ENCODE results near the gene ZNF90.
"Not testable (repeated sequence)": the region's sequence is repeated elsewhere in the genome, so short reads cannot be mapped to it uniquely, and the experiment has no call there.

Gene ZNF90

DNA sequence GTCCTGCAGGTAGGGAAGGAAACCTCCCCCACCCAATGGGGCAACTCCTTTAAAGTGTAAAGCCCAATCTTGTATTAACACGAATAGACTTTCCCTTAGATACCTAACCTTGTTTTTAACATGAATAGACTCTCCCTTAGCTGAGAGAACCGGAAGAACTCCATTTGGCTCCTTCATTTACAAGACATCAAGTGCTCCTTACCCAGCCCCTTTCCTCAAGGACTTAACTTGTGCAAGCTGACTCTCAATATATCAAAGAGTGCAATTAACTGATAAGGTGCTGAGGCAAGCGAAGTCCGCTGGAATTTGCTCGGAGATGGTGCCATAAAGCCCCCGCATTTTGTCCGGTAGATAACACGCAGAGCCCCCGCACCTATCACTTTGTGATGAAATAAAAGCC is 9.9 kb upstream of the ZNF90 start:
- Histone ChIP-seq H3K27me3 (ENCODE audit: control insufficient read depth, low read length) (no peaks in the 10 kb centered on the region), H3K4me3 (ENCODE audit: low read length) (no peak overlapping the region), H3K27ac (ENCODE audit: low read depth, low read length) (no peak overlapping the region), H3K4me1 (ENCODE audit: control insufficient read depth, low read length) (no peaks in the 10 kb centered on the region), H3F3A (ENCODE audit: control insufficient read depth, insufficient read depth) (no peaks in the 10 kb centered on the region), H3K79me2 (ENCODE audit: control insufficient read depth, low read length) (no peaks in the 10 kb centered on the region), H3K9me2 (replicated peaks; ENCODE audit: control insufficient read depth, low read length) (no peaks in the 10 kb centered on the region), H4K20me1 (ENCODE audit: control insufficient read depth, insufficient read depth, low read depth, low read length) (no peaks in the 10 kb centered on the region), H3K9me3 (ENCODE audit: control insufficient read depth, insufficient read depth, low read length) (peaks cover 9% of the 10 kb centered on the region; the same call in 1 of the 2 replicates), H3K4me2 (ENCODE audit: low read length) (no peak overlapping the region), H3K36me3 (ENCODE audit: control insufficient read depth, low read length) (no peaks in the 10 kb centered on the region)
- no peak for TF ChIP-seq EZH2phosphoT487 (IDR thresholded peaks at IDR 0.05; ENCODE audit: borderline replicate concordance, low read length)
- TF ChIP-seq, protein P1, sequence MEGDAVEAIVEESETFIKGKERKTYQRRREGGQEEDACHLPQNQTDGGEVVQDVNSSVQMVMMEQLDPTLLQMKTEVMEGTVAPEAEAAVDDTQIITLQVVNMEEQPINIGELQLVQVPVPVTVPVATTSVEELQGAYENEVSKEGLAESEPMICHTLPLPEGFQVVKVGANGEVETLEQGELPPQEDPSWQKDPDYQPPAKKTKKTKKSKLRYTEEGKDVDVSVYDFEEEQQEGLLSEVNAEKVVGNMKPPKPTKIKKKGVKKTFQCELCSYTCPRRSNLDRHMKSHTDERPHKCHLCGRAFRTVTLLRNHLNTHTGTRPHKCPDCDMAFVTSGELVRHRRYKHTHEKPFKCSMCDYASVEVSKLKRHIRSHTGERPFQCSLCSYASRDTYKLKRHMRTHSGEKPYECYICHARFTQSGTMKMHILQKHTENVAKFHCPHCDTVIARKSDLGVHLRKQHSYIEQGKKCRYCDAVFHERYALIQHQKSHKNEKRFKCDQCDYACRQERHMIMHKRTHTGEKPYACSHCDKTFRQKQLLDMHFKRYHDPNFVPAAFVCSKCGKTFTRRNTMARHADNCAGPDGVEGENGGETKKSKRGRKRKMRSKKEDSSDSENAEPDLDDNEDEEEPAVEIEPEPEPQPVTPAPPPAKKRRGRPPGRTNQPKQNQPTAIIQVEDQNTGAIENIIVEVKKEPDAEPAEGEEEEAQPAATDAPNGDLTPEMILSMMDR (IDR thresholded peaks at IDR 0.05; ENCODE audit: low read depth, low read length, poor library complexity, severe bottlenecking): no peak

DNA sequence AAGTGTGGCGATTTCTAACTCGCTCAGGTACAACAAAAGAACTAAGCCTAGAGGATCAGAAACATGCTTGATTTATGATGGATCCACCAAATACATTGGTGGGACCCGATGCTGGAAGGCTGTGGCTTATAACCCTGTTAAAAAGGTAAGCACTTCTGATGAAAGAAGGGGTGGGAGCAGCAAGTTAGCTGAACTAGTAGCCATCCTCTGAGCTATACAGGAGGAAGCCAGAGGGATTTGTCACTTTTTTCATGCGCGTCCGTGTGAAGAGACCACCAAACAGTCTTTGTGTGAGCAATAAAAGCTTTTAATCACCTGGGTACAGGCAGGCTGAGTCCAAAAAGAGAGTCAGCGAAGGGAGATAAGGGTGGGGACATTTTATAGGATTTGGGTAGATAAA is 9.2 kb upstream of the ZNF90 start:
- not testable (repeated sequence) for H3K27me3 ChIP-seq (ENCODE audit: control insufficient read depth, low read length); H3K27ac ChIP-seq (ENCODE audit: low read depth, low read length); H3F3A ChIP-seq (ENCODE audit: control insufficient read depth, insufficient read depth); H3K79me2 ChIP-seq (ENCODE audit: control insufficient read depth, low read length); H3K4me2 ChIP-seq (ENCODE audit: low read length); H3K9me3 ChIP-seq (ENCODE audit: control insufficient read depth, insufficient read depth, low read length); H4K20me1 ChIP-seq (ENCODE audit: control insufficient read depth, insufficient read depth, low read depth, low read length); H3K4me3 ChIP-seq (ENCODE audit: low read length); H3K9me2 ChIP-seq (replicated peaks; ENCODE audit: control insufficient read depth, low read length); H3K4me1 ChIP-seq (ENCODE audit: control insufficient read depth, low read length); H3K36me3 ChIP-seq (ENCODE audit: control insufficient read depth, low read length)

DNA sequence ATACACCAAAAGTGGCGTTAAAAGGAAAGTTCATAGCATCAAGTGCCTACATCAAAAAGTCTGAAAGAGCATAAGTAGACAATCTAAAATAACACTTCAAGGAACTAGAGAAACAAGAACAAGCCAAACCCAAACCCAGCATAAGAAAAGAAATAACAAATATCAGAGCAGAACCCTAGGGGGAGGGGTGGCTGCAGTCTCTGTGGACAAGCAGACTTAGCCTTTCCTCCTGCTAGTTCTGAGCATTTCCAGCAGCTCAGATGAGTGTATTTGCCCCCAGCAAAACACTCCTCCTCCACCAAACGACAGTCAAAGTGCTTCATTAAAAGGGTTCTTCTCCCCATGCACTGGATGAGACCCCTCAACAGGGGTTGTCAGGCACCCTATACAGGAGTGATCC is 7.1 kb upstream of the ZNF90 start:
- no peaks in the 10 kb centered on the region for H3F3A ChIP-seq (ENCODE audit: control insufficient read depth, insufficient read depth)
- no peak overlapping the region for H3K4me3 ChIP-seq (ENCODE audit: low read length)
- H4K20me1 ChIP-seq (ENCODE audit: control insufficient read depth, insufficient read depth, low read depth, low read length): no peaks in the 10 kb centered on the region
- H3K4me1 ChIP-seq (ENCODE audit: control insufficient read depth, low read length): no peaks in the 10 kb centered on the region
- TF ChIP-seq EZH2phosphoT487 (IDR thresholded peaks at IDR 0.05; ENCODE audit: borderline replicate concordance, low read length): no peak
- TF ChIP-seq, protein P1 (IDR thresholded peaks at IDR 0.05; ENCODE audit: low read depth, low read length, poor library complexity, severe bottlenecking): no peak
- no peaks in the 10 kb centered on the region for H3K79me2 ChIP-seq (ENCODE audit: control insufficient read depth, low read length)
- no peak overlapping the region for H3K4me2 ChIP-seq (ENCODE audit: low read length)
- H3K36me3 ChIP-seq (ENCODE audit: control insufficient read depth, low read length): no peaks in the 10 kb centered on the region
- H3K27me3 ChIP-seq (ENCODE audit: control insufficient read depth, low read length): no peaks in the 10 kb centered on the region
- peaks cover 9% of the 10 kb centered on the region; the same call in 1 of the 2 replicates for H3K9me3 ChIP-seq (ENCODE audit: control insufficient read depth, insufficient read depth, low read length)
- no peaks in the 10 kb centered on the region for H3K9me2 ChIP-seq (replicated peaks; ENCODE audit: control insufficient read depth, low read length)
- H3K27ac ChIP-seq (ENCODE audit: low read depth, low read length): no peak overlapping the region

DNA sequence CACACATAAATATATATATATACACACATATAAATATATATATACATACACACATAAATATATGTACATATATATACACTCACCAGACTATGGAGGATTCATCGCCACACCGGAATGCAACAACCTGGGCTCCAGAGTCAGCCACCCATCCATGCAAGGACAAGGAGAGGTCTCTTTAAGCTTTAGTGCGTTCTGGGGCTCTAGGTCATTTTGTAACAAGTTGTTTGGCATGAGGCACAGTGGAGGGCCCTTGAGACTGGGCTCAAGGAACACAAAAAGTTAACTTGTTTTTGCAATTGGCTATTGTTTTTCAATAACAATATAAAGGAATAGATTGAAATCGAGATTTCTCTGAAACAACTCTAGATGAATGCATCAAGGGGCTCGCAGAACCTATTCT is 4.9 kb upstream of the ZNF90 start:
- H3K79me2 ChIP-seq (ENCODE audit: control insufficient read depth, low read length): peaks cover 1% of the 10 kb centered on the region
- H4K20me1 ChIP-seq (ENCODE audit: control insufficient read depth, insufficient read depth, low read depth, low read length): no peaks in the 10 kb centered on the region
- no peaks in the 10 kb centered on the region for H3K9me2 ChIP-seq (replicated peaks; ENCODE audit: control insufficient read depth, low read length)
- no peaks in the 10 kb centered on the region for H3K4me1 ChIP-seq (ENCODE audit: control insufficient read depth, low read length)
- no peaks in the 10 kb centered on the region for H3K27me3 ChIP-seq (ENCODE audit: control insufficient read depth, low read length)
- no peak overlapping the region for H3K27ac ChIP-seq (ENCODE audit: low read depth, low read length)
- TF ChIP-seq EZH2phosphoT487 (IDR thresholded peaks at IDR 0.05; ENCODE audit: borderline replicate concordance, low read length): no peak
- TF ChIP-seq, protein P1 (IDR thresholded peaks at IDR 0.05; ENCODE audit: low read depth, low read length, poor library complexity, severe bottlenecking): no peak
- H3K4me3 ChIP-seq (ENCODE audit: low read length): no peak overlapping the region
- no peaks in the 10 kb centered on the region for H3F3A ChIP-seq (ENCODE audit: control insufficient read depth, insufficient read depth)
- no peaks in the 10 kb centered on the region; the same call in 1 of the 2 replicates for H3K9me3 ChIP-seq (ENCODE audit: control insufficient read depth, insufficient read depth, low read length)
- no peak overlapping the region for H3K4me2 ChIP-seq (ENCODE audit: low read length)
- no peaks in the 10 kb centered on the region for H3K36me3 ChIP-seq (ENCODE audit: control insufficient read depth, low read length)
